Measurements from ENCODE around the gene UBE2V1. TPM values are rescaled to one million over a fixed set of nuclear protein-coding genes. Genes with fewer than 3 reads are reported as not detected.

UBE2V1 gene
- total and polyA plus RNA-seq, 2 of the 13 experiments (the other 11 are each of a cell fraction or from before 2014, with no cell fraction given), result 81.3 to 132 TPM

GRCh38 chr20:50120935-50121693, 8.2 kb upstream of the UBE2V1 start (continued):
- TF ChIP-seq KLF16 (CRISPR knock-in tag; IDR thresholded peaks at IDR 0.05) (peak in 1 of 2 experiments; percentile 67; a peak in 2 of 4 replicates), ZNF296 (CRISPR knock-in tag; conservative IDR thresholded peaks at IDR 0.05) (no peak), ARHGAP35 (CRISPR knock-in tag; IDR thresholded peaks at IDR 0.05; ENCODE audit: borderline replicate concordance) (no peak), ZNF557 (CRISPR knock-in tag; IDR thresholded peaks at IDR 0.05) (no peak), ZSCAN21 (CRISPR knock-in tag; IDR thresholded peaks at IDR 0.05; ENCODE audit: borderline replicate concordance) (peak; percentile 87), ZNF724P (CRISPR knock-in tag; IDR thresholded peaks at IDR 0.05; ENCODE audit: borderline replicate concordance) (no peak; the same call in 1 of the 2 replicates), HIC2 (CRISPR knock-in tag; IDR thresholded peaks at IDR 0.05; ENCODE audit: low read depth) (no peak), FOXK1 (CRISPR knock-in tag; IDR thresholded peaks at IDR 0.05; ENCODE audit: borderline replicate concordance, low read depth) (0 out of 2 replicates have a peak, but pooled peaks have one; percentile 53), NFYB (CRISPR knock-in tag; IDR thresholded peaks at IDR 0.05) (no peak), ZBTB14 (CRISPR knock-in tag; IDR thresholded peaks at IDR 0.05) (no peak), ZEB1 (IDR thresholded peaks at IDR 0.05; ENCODE audit: insufficient replicate concordance, low read depth) (peak; percentile 28), GATAD1 (CRISPR knock-in tag; IDR thresholded peaks at IDR 0.05) (peak; percentile 43; the same call in 1 of the 2 replicates), ZNF710 (CRISPR knock-in tag; IDR thresholded peaks at IDR 0.05; ENCODE audit: borderline replicate concordance) (0 out of 2 replicates have a peak, but pooled peaks have one; percentile 42), ZNF678 (CRISPR knock-in tag; IDR thresholded peaks at IDR 0.05) (no peak), RAD21 (CRISPR knock-in tag; IDR thresholded peaks at IDR 0.05) (peak; percentile 99), RERE (CRISPR knock-in tag; IDR thresholded peaks at IDR 0.05; ENCODE audit: low read depth) (0 out of 2 replicates have a peak, but pooled peaks have one; percentile 11), ZNF790 (CRISPR knock-in tag; IDR thresholded peaks at IDR 0.05; ENCODE audit: borderline replicate concordance) (no peak), TEAD2 (CRISPR knock-in tag; IDR thresholded peaks at IDR 0.05) (no peak)
